IMR-90 (cell line): ENCODE measurements around the gene RAB27A.

Source experiments
- BHLHE40 ChIP-seq: fragments of 150-350 bp; IDR thresholded peaks from 2 replicates; pipeline ENCODE4 v1.6.1; 2016; ENCODE audit warnings: mild to moderate bottlenecking, low read depth, low read length
- CEBPB ChIP-seq: IDR thresholded peaks from 2 replicates; pipeline ENCODE4 v1.6.1; 2012; ENCODE audit warnings: low read depth, low read length, improper control_type of control experiment
- CHD1 ChIP-seq: IDR thresholded peaks from 2 replicates; pipeline ENCODE4 v1.6.1; 2012; ENCODE audit warnings: low read depth, low read length, improper control_type of control experiment
- FOS ChIP-seq: fragments of 150-350 bp; IDR thresholded peaks from 2 replicates; pipeline ENCODE4 v1.6.1; 2016; ENCODE audit warnings: low read depth, low read length
- MAZ ChIP-seq: IDR thresholded peaks from 2 replicates; pipeline ENCODE4 v1.6.1; 2012; ENCODE audit warnings: low read depth, mild to moderate bottlenecking, low read length, improper control_type of control experiment, moderate library complexity, borderline replicate concordance
- MXI1 ChIP-seq: IDR thresholded peaks from 2 replicates; pipeline ENCODE4 v1.6.1; 2012; ENCODE audit warnings: low read depth, mild to moderate bottlenecking, low read length, moderate library complexity, borderline replicate concordance
- POLR2A ChIP-seq: IDR thresholded peaks from 2 replicates; pipeline ENCODE4 v1.6.1; 2012; ENCODE audit warnings: mild to moderate bottlenecking, low read depth, low read length
- RAD21 ChIP-seq: IDR thresholded peaks from 2 replicates; pipeline ENCODE4 v1.6.1; 2012; ENCODE audit warnings: low read length, improper control_type of control experiment
- SMC3 ChIP-seq: fragments of 150-350 bp; IDR thresholded peaks from 2 replicates; pipeline ENCODE4 v1.6.1; 2016; ENCODE audit warnings: low read depth, mild to moderate bottlenecking, antibody characterized with exemption, low read length, moderate library complexity
- TF ChIP-seq, protein P1 (sequence below): conservative IDR thresholded peaks from 2 replicates; pipeline ENCODE4 v1.5.1; 2012; ENCODE audit warnings: mild to moderate bottlenecking, low read depth, low read length, improper control_type of control experiment

DNA sequence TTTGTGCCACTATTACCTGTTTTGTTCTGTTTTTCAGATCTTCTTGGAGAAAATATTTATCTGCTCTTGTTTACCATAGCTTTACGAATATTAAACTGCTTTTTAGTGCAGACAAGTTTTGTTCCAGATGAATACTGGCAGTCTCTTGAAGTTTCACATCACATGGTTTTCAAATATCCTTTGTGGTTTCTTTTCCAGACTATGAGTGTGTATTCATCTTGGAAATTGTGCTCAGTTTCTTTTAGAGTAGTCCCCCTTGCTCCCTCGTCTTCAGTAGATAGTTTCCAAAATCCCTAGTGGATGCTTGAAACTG lies 30.6 kb upstream of the RAB27A start:
- TF ChIP-seq, protein P1, sequence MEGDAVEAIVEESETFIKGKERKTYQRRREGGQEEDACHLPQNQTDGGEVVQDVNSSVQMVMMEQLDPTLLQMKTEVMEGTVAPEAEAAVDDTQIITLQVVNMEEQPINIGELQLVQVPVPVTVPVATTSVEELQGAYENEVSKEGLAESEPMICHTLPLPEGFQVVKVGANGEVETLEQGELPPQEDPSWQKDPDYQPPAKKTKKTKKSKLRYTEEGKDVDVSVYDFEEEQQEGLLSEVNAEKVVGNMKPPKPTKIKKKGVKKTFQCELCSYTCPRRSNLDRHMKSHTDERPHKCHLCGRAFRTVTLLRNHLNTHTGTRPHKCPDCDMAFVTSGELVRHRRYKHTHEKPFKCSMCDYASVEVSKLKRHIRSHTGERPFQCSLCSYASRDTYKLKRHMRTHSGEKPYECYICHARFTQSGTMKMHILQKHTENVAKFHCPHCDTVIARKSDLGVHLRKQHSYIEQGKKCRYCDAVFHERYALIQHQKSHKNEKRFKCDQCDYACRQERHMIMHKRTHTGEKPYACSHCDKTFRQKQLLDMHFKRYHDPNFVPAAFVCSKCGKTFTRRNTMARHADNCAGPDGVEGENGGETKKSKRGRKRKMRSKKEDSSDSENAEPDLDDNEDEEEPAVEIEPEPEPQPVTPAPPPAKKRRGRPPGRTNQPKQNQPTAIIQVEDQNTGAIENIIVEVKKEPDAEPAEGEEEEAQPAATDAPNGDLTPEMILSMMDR = no peak
- no peak for TF ChIP-seq MAZ
- no peak for TF ChIP-seq MXI1
- TF ChIP-seq POLR2A = no peak
- no peak for TF ChIP-seq CEBPB
- no peak for TF ChIP-seq SMC3
- TF ChIP-seq FOS = no peak
- no peak for TF ChIP-seq BHLHE40
- TF ChIP-seq CHD1 = no peak
- no peak for TF ChIP-seq RAD21
